Measurements from ENCODE around the gene FAM210A. TPM values are rescaled to one million over a fixed set of nuclear protein-coding genes. Genes with fewer than 3 reads are reported as not detected.

Gene FAM210A
- total and polyA plus RNA-seq, 4 donors = 3.5 to 14.7 (median 11.2) TPM

GRCh38 chr18:13746633-13747032 lies 20.3 kb upstream of the FAM210A start:
- Histone ChIP-seq H3K27me3 (ENCODE audit: control insufficient read depth in 1 of 2, insufficient read depth in 2 of 2, low read length in 1 of 2) (no peaks in the 10 kb centered on the region), H3K4me3 (ENCODE audit: low read length in 2 of 2) (no peak overlapping the region), H3K9me3 (ENCODE audit: control insufficient read depth, low read length) (no peaks in the 10 kb centered on the region), H3K27ac (ENCODE audit: low read depth in 1 of 2, low read length in 2 of 2) (no peak overlapping the region), H3K4me1 (ENCODE audit: control insufficient read depth in 1 of 2, insufficient read depth in 2 of 2, low read length in 2 of 2) (no peaks in the 10 kb centered on the region), H3K36me3 (ENCODE audit: control insufficient read depth in 1 of 2, insufficient read depth in 2 of 2, low read length in 1 of 2) (peaks cover 12 to 13% of the 10 kb centered on the region in 2 donors)
- 80 to 82% methylated on average over 3 of the region's 3 CpGs for WGBS, 2 donors
- DNase-seq = no peak
- intact Hi-C loops (cut with DNase I) = no loop called here
- ATAC-seq (ENCODE audit: low FRiP score) = no peak

GRCh38 chr18:13745696-13746095 lies 19.3 kb upstream of the FAM210A start:
- ATAC-seq (ENCODE audit: low FRiP score) (no peak), DNase-seq (no peak)
- Histone ChIP-seq H3K27me3 (ENCODE audit: control insufficient read depth in 1 of 2, insufficient read depth in 2 of 2, low read length in 1 of 2) (no peaks in the 10 kb centered on the region), H3K4me3 (ENCODE audit: low read length in 2 of 2) (no peak overlapping the region), H3K9me3 (ENCODE audit: control insufficient read depth, low read length) (no peaks in the 10 kb centered on the region), H3K36me3 (ENCODE audit: control insufficient read depth in 1 of 2, insufficient read depth in 2 of 2, low read length in 1 of 2) (peaks cover 12 to 13% of the 10 kb centered on the region in 2 donors), H3K4me1 (ENCODE audit: control insufficient read depth in 1 of 2, insufficient read depth in 2 of 2, low read length in 2 of 2) (no peaks in the 10 kb centered on the region), H3K27ac (ENCODE audit: low read depth in 1 of 2, low read length in 2 of 2) (no peak overlapping the region)
- intact Hi-C loops (cut with DNase I) = no loop called here
- WGBS, 2 donors = 63 to 73% methylated on average over 3 of the region's 3 CpGs

GRCh38 chr18:13735681-13736080 lies 9.3 kb upstream of the FAM210A start:
- Histone ChIP-seq H3K4me3 (ENCODE audit: low read length in 2 of 2) (no peak overlapping the region), H3K36me3 (ENCODE audit: control insufficient read depth in 1 of 2, insufficient read depth in 2 of 2, low read length in 1 of 2) (peaks cover 0 to 3% of the 10 kb centered on the region in 2 donors), H3K9me3 (ENCODE audit: control insufficient read depth, low read length) (no peaks in the 10 kb centered on the region), H3K27ac (ENCODE audit: low read depth in 1 of 2, low read length in 2 of 2) (no peak overlapping the region), H3K4me1 (ENCODE audit: control insufficient read depth in 1 of 2, insufficient read depth in 2 of 2, low read length in 2 of 2) (no peaks in the 10 kb centered on the region), H3K27me3 (ENCODE audit: control insufficient read depth in 1 of 2, insufficient read depth in 2 of 2, low read length in 1 of 2) (no peaks in the 10 kb centered on the region)
- 67 to 72% methylated on average over 2 of the region's 2 CpGs for WGBS, 2 donors
- no peak for DNase-seq
- no peak for ATAC-seq (ENCODE audit: low FRiP score)
- intact Hi-C loops (cut with DNase I) = no loop called here

GRCh38 chr18:13730481-13730880 lies 4.1 kb upstream of the FAM210A start:
- no peak for ATAC-seq (ENCODE audit: low FRiP score)
- H3K4me3 ChIP-seq (ENCODE audit: low read length in 2 of 2) = no peak overlapping the region
- peaks cover 0 to 3% of the 10 kb centered on the region in 2 donors for H3K4me1 ChIP-seq (ENCODE audit: control insufficient read depth in 1 of 2, insufficient read depth in 2 of 2, low read length in 2 of 2)
- no peaks in the 10 kb centered on the region for H3K27me3 ChIP-seq (ENCODE audit: control insufficient read depth in 1 of 2, insufficient read depth in 2 of 2, low read length in 1 of 2)
- no peak for DNase-seq
- no peak overlapping the region for H3K27ac ChIP-seq (ENCODE audit: low read depth in 1 of 2, low read length in 2 of 2)
- intact Hi-C loops (cut with DNase I) = no loop called here
- WGBS, 2 donors = 91 to 92% methylated on average over 1 of the region's 1 CpG
- no peaks in the 10 kb centered on the region for H3K36me3 ChIP-seq (ENCODE audit: control insufficient read depth in 1 of 2, insufficient read depth in 2 of 2, low read length in 1 of 2)
- no peaks in the 10 kb centered on the region for H3K9me3 ChIP-seq (ENCODE audit: control insufficient read depth, low read length)

- Histone ChIP-seq H3K27me3 (ENCODE audit: control insufficient read depth in 1 of 2, insufficient read depth in 2 of 2, low read length in 1 of 2) (no peaks in the 10 kb centered on the region), H3K36me3 (ENCODE audit: control insufficient read depth in 1 of 2, insufficient read depth in 2 of 2, low read length in 1 of 2) (no peaks in the 10 kb centered on the region), H3K4me3 (ENCODE audit: low read length in 2 of 2) (peak overlapping the region; percentile 71 to 90), H3K27ac (ENCODE audit: low read depth in 1 of 2, low read length in 2 of 2) (peak overlapping the region; percentile 49 to 84), H3K9me3 (ENCODE audit: control insufficient read depth, low read length) (no peaks in the 10 kb centered on the region), H3K4me1 (ENCODE audit: control insufficient read depth in 1 of 2, insufficient read depth in 2 of 2, low read length in 2 of 2) (peaks cover 0 to 3% of the 10 kb centered on the region in 2 donors)
- 0 to 1% methylated on average over 30 of the region's 30 CpGs for WGBS, 2 donors
- peak; percentile 79 to 84 for DNase-seq
- intact Hi-C loops (cut with DNase I) = loop anchor here in 1 of 2 donors (5.0 to 10.0 kb wide), 4 partner anchors 40 to 510 kb away; partner anchors contain the start of gene LDLRAD4
- ATAC-seq (ENCODE audit: low FRiP score) = peak; percentile 72
Measured at GRCh38 chr18:13726972-13727331, 594 bp upstream of the FAM210A start.

- no peaks in the 10 kb centered on the region for H3K36me3 ChIP-seq (ENCODE audit: control insufficient read depth in 1 of 2, insufficient read depth in 2 of 2, low read length in 1 of 2)
- no peak overlapping the region for H3K27ac ChIP-seq (ENCODE audit: low read depth in 1 of 2, low read length in 2 of 2)
- DNase-seq = no peak
- intact Hi-C loops (cut with DNase I) = loop anchor here in 1 of 2 donors (5.0 to 10.0 kb wide), 4 partner anchors 38 to 508 kb away; partner anchors contain the start of gene LDLRAD4
- H3K27me3 ChIP-seq (ENCODE audit: control insufficient read depth in 1 of 2, insufficient read depth in 2 of 2, low read length in 1 of 2) = no peaks in the 10 kb centered on the region
- no peaks in the 10 kb centered on the region for H3K9me3 ChIP-seq (ENCODE audit: control insufficient read depth, low read length)
- WGBS, 2 donors = 5 to 6% methylated on average over 32 to 35 of the region's 35 CpGs
- H3K4me3 ChIP-seq (ENCODE audit: low read length in 2 of 2) = peak overlapping the region; percentile 45 to 90
- peaks cover 0 to 3% of the 10 kb centered on the region in 2 donors for H3K4me1 ChIP-seq (ENCODE audit: control insufficient read depth in 1 of 2, insufficient read depth in 2 of 2, low read length in 2 of 2)
- peak; percentile 4 for ATAC-seq (ENCODE audit: low FRiP score)
Measured at GRCh38 chr18:13725566-13726231, 659 bp downstream of the FAM210A start.

- DNase-seq = no peak
- Histone ChIP-seq H3K4me3 (ENCODE audit: low read length in 2 of 2) (no peak overlapping the region), H3K36me3 (ENCODE audit: control insufficient read depth in 1 of 2, insufficient read depth in 2 of 2, low read length in 1 of 2) (peaks cover 0 to 2% of the 10 kb centered on the region in 2 donors), H3K27me3 (ENCODE audit: control insufficient read depth in 1 of 2, insufficient read depth in 2 of 2, low read length in 1 of 2) (no peaks in the 10 kb centered on the region), H3K27ac (ENCODE audit: low read depth in 1 of 2, low read length in 2 of 2) (no peak overlapping the region), H3K9me3 (ENCODE audit: control insufficient read depth, low read length) (peaks cover 1% of the 10 kb centered on the region), H3K4me1 (ENCODE audit: control insufficient read depth in 1 of 2, insufficient read depth in 2 of 2, low read length in 2 of 2) (no peaks in the 10 kb centered on the region)
- no peak for ATAC-seq (ENCODE audit: low FRiP score)
- WGBS, 2 donors = 89 to 90% methylated on average over 1 of the region's 1 CpG
- intact Hi-C loops (cut with DNase I) = loop anchor here (5.0 to 10.0 kb wide), 2 partner anchors 154 to 156 kb away; no protein-coding TSS in a partner anchor
Measured at GRCh38 chr18:13720847-13721246, 5.5 kb downstream of the FAM210A start.

GRCh38 chr18:13720123-13720522 lies 6.2 kb downstream of the FAM210A start:
- Histone ChIP-seq H3K4me1 (ENCODE audit: control insufficient read depth in 1 of 2, insufficient read depth in 2 of 2, low read length in 2 of 2) (no peaks in the 10 kb centered on the region), H3K27ac (ENCODE audit: low read depth in 1 of 2, low read length in 2 of 2) (no peak overlapping the region), H3K9me3 (ENCODE audit: control insufficient read depth, low read length) (peaks cover 1% of the 10 kb centered on the region), H3K36me3 (ENCODE audit: control insufficient read depth in 1 of 2, insufficient read depth in 2 of 2, low read length in 1 of 2) (peaks cover 0 to 2% of the 10 kb centered on the region in 2 donors), H3K4me3 (ENCODE audit: low read length in 2 of 2) (no peak overlapping the region), H3K27me3 (ENCODE audit: control insufficient read depth in 1 of 2, insufficient read depth in 2 of 2, low read length in 1 of 2) (no peaks in the 10 kb centered on the region)
- intact Hi-C loops (cut with DNase I) = loop anchor here (5.0 to 10.0 kb wide), 2 partner anchors 153 to 155 kb away; no protein-coding TSS in a partner anchor
- ATAC-seq (ENCODE audit: low FRiP score) = no peak
- WGBS, 2 donors = 99 to 100% methylated on average over 1 of the region's 1 CpG
- no peak for DNase-seq

- no peak for ATAC-seq (ENCODE audit: low FRiP score)
- intact Hi-C loops (cut with DNase I) = no loop called here
Measured at GRCh38 chr18:13716916-13717315, 9.4 kb downstream of the FAM210A start.

More at GRCh38 chr18:13716916-13717315, 9.4 kb downstream of the FAM210A start:
- no peak for DNase-seq
- H3K27me3 ChIP-seq (ENCODE audit: control insufficient read depth in 1 of 2, insufficient read depth in 2 of 2, low read length in 1 of 2) = no peaks in the 10 kb centered on the region
- H3K4me1 ChIP-seq (ENCODE audit: control insufficient read depth in 1 of 2, insufficient read depth in 2 of 2, low read length in 2 of 2) = no peaks in the 10 kb centered on the region
- WGBS, 2 donors = 93 to 94% methylated on average over 4 of the region's 4 CpGs
- H3K4me3 ChIP-seq (ENCODE audit: low read length in 2 of 2) = no peak overlapping the region
- H3K9me3 ChIP-seq (ENCODE audit: control insufficient read depth, low read length) = peaks cover 1% of the 10 kb centered on the region
- H3K27ac ChIP-seq (ENCODE audit: low read depth in 1 of 2, low read length in 2 of 2) = no peak overlapping the region
- H3K36me3 ChIP-seq (ENCODE audit: control insufficient read depth in 1 of 2, insufficient read depth in 2 of 2, low read length in 1 of 2) = peaks cover 0 to 2% of the 10 kb centered on the region in 2 donors
